K562 (cell line): Measurements from ENCODE around the gene MFAP3L. TPM values are rescaled to one million over a fixed set of nuclear protein-coding genes. Genes with fewer than 3 reads are reported as not detected.

Source experiments
- CTCF ChIP-seq, 3 experiments: IDR thresholded peaks in 2 of 3; conservative IDR thresholded peaks in 1 of 3; 2 replicates each; pipeline ENCODE4 v1.5.1; 2011 to 2012; ENCODE audit warnings: low read length in 3 of 3, mild to moderate bottlenecking in 3 of 3, control low read depth in 2 of 3, improper control_type of control experiment in 1 of 3, inconsistent platforms in 1 of 3, low read depth in 1 of 3, mixed read lengths in 1 of 3, moderate library complexity in 1 of 3; ENCODE audit not compliant: insufficient read depth in 2 of 3
- GATAD2B ChIP-seq: fragments of 450-650 bp; IDR thresholded peaks from 2 replicates; pipeline ENCODE4 v1.6.1; 2017; ENCODE audit warnings: mild to moderate bottlenecking, borderline replicate concordance
- MGA ChIP-seq: fragments of 450-650 bp; IDR thresholded peaks from 2 replicates; pipeline ENCODE4 v1.6.1; 2016; ENCODE audit warnings: mild to moderate bottlenecking, moderate library complexity
- MIER1 ChIP-seq: fragments of 450-650 bp; IDR thresholded peaks from 2 replicates; pipeline ENCODE4 v1.6.1; 2016; ENCODE audit warnings: antibody characterized with exemption, mild to moderate bottlenecking, low read depth
- NFE2L1 ChIP-seq: fragments of 450-650 bp; IDR thresholded peaks from 2 replicates; pipeline ENCODE4 v1.6.1; 2016; ENCODE audit warnings: missing genetic modification characterization, low read depth, mild to moderate bottlenecking, missing compliant biosample characterization, moderate library complexity, borderline replicate concordance
- PHF8 ChIP-seq: fragments of 200-600 bp; sonication (generic); IDR thresholded peaks from 2 replicates; pipeline ENCODE4 v1.6.1; 2012; ENCODE audit warnings: mixed run types, mild to moderate bottlenecking, inconsistent platforms, low read length, moderate library complexity, borderline replicate concordance
- SIN3B ChIP-seq: fragments of 450-650 bp; IDR thresholded peaks from 2 replicates; pipeline ENCODE4 v1.6.1; 2017; ENCODE audit warnings: low read depth, mild to moderate bottlenecking, moderate library complexity
- SMC3 ChIP-seq: conservative IDR thresholded peaks from 2 replicates; pipeline ENCODE4 v1.6.1; 2011; ENCODE audit warnings: low read depth, low read length, improper control_type of control experiment; ENCODE audit not compliant: insufficient read depth
- ZNF197 ChIP-seq: fragments of 200-800 bp; sonication (Bioruptor generic); IDR thresholded peaks from 2 replicates; pipeline ENCODE4 v1.6.1; 2016; ENCODE audit warnings: low read depth, missing genetic modification characterization, missing compliant biosample characterization
- ZNF398 ChIP-seq: fragments of 250-450 bp; sonication (Bioruptor Pico); IDR thresholded peaks from 2 replicates; pipeline ENCODE4 v1.8.0; 2021; ENCODE audit warnings: moderate library complexity, mild to moderate bottlenecking, inconsistent platforms
- polyA plus RNA-seq, 8 experiments: library from polyadenylated mRNA; depleted of rRNA in 4 of 8; stranded (reverse) in 5 of 8; unstranded in 3 of 8; fragments of >200 nt; fragmentation: Nextera tagmentation in 2 of 8; fragmentation: Illumina TruSeq in 1 of 8; extraction: Ambion mirVana in 2 of 8; extraction: Trizol in 1 of 8; gene quantifications; 2 replicates each; pipeline versions ENCODE4 v1.2.1 to v1.2.3, GENCODE V29; 2011 to 2014; ENCODE audit warnings: inconsistent platforms in 1 of 8, missing spikeins in 1 of 8
- total RNA-seq, 7 experiments: library from RNA; depleted of rRNA in 6 of 7; stranded (reverse); fragments of >200 nt in 6 of 7; fragmentation: Illumina TruSeq in 2 of 7; extraction: Trizol in 2 of 7; gene quantifications; 2 replicates each; pipeline versions ENCODE4 v1.2.1 to v1.2.3, GENCODE V29; 2011 to 2021; ENCODE audit warnings: low replicate concordance in 1 of 7

The MFAP3L gene
- total and polyA plus RNA-seq, 9 of the 15 experiments (the other 6 are each of a cell fraction or from before 2014, with no cell fraction given), result 0.06 to 0.25 (median 0.20) TPM; not detected in 3

- TF ChIP-seq NFE2L1 (no peak), PHF8 (peak; percentile 71; the same call in 1 of the 2 replicates), MIER1 (no peak), CTCF (IDR thresholded peaks at IDR 0.05 in 2 of 3, conservative IDR thresholded peaks at IDR 0.05 in 1 of 3; ENCODE audit: insufficient read depth in 2 of 3, low read depth in 1 of 3, low read length in 3 of 3) (peak in 2 of 3 experiments; percentile 32 to 46; a peak in 3 of 6 replicates), MGA (peak; percentile 64), SMC3 (no peak), ZNF398 (CRISPR knock-in tag) (no peak), ZNF197 (CRISPR knock-in tag) (0 out of 2 replicates have a peak, but pooled peaks have one; percentile 13), GATAD2B (peak; percentile 65; the same call in 1 of the 2 replicates), SIN3B (0 out of 2 replicates have a peak, but pooled peaks have one; percentile 19)
Observed at GRCh38 chr4:170026253-170027021, at the start of gene MFAP3L (continued).
